Measurements from ENCODE around the gene ADAMTS10. TPM values are rescaled to one million over a fixed set of nuclear protein-coding genes. Genes with fewer than 3 reads are reported as not detected.

The ADAMTS10 gene
- total and polyA plus RNA-seq, 10 of the 15 experiments (the other 5 are each of a cell fraction or from before 2014, with no cell fraction given) = 0.01 to 2.5 (median 0.42) TPM; not detected in 3

DNA sequence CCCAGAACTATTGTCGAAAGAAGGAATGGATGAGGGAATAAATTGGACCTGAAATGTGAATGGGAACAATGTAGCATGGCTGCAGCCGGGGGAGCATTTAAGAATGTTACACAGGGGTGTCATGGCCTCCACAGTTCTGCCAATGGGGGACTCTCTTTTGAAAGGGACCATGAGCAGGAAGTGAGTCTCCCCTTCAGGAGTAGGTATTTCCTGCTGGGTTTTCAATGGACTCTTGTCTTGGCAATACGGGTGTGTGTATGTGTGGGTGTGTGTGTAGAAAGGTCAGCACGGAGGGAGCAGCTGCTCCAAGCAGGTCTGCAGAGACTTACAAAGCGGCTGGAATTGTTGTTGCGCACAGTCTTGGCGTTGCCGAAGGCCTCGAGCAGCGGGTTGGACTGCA lies 57.7 kb downstream of the ADAMTS10 start (continued):
- TF ChIP-seq ZBTB11 (CRISPR knock-in tag; IDR thresholded peaks at IDR 0.05) (peak; percentile 49), POU2F2 (IDR thresholded peaks at IDR 0.05; ENCODE audit: borderline replicate concordance, low read depth, low read length) (no peak)

DNA sequence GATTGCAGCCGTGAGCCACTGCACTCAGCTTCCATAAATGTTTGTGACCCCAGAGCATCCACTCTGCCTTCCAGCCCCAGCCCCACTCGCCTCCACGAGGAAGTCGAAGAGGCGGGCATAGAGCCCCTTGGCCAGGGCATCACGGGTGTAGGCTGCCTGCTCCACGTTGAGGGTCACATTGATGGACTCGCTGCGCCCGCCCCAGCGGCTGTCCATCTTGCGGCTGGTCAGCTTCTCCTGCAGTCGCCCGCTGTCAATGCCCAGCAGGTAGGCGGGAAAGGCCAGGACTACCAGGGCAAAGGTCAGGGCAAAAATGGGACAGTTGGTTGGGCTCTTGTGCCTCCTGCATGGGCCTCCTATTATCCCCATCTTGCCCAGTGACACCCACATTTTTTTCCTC lies 60.4 kb downstream of the ADAMTS10 start:
- ChIA-PET CTCF (interaction anchor here (0.7 kb wide), 1 partner anchor 140 kb away, joined by 3 read pairs; no protein-coding TSS in a partner anchor), RAD21 (ENCODE audit: unreplicated experiment) (no interaction called here), SMC1A (ENCODE audit: uncharacterized antibody, unreplicated experiment) (no interaction called here), POLR2A (interaction anchor here (0.6 kb wide), 1 partner anchor 45 kb away, joined by 5 read pairs; no protein-coding TSS in a partner anchor)
- Histone ChIP-seq H4K20me1 (ENCODE audit: control insufficient read depth, insufficient read depth) (no peaks in the 10 kb centered on the region), H3K4me3 (no peak overlapping the region), H3K9me3 (replicated peaks; ENCODE audit: control insufficient read depth, insufficient read depth, low read length) (no peaks in the 10 kb centered on the region), H3K79me2 (ENCODE audit: control insufficient read depth, insufficient read depth, low read length) (no peaks in the 10 kb centered on the region), H3K27me3 (replicated peaks in 1 of 2; ENCODE audit: control insufficient read depth in 2 of 2, insufficient read depth in 2 of 2, low read length in 1 of 2) (no peaks in the 10 kb centered on the region), H3K27ac (ENCODE audit: control insufficient read depth, insufficient read depth) (no peak overlapping the region), H3K4me2 (ENCODE audit: control insufficient read depth, insufficient read depth) (no peak overlapping the region), H3K36me3 (ENCODE audit: control insufficient read depth in 2 of 2, insufficient read depth in 2 of 2, low read length in 1 of 2) (peaks cover 0 to 3% of the 10 kb centered on the region in 2 experiments; a peak in 3 of 4 replicates), H2AFZ (ENCODE audit: control insufficient read depth, low read depth, low read length) (no peak overlapping the region), H3K4me1 (ENCODE audit: control insufficient read depth, insufficient read depth, low read length) (no peaks in the 10 kb centered on the region), H3K9ac (ENCODE audit: control insufficient read depth, insufficient read depth, low read length) (no peak overlapping the region)
- WGBS (ENCODE audit: insufficient coverage, insufficient replicate concordance, low lambda C conversion rate, missing lambda C conversion rate) = 75% methylated on average over 15 of the region's 15 CpGs
- FAIRE-seq (no peak), ATAC-seq (no peak), DNase-seq (ENCODE audit: low read depth, low spot score) (no peak)
- BruUV-seq (replicated peaks) = no TSS peak
- intact Hi-C loops (cut with micrococcal nuclease; ENCODE audit: unreplicated experiment) = no loop called here
- in situ Hi-C loops (cut with MboI) = no loop called here
- TF ChIP-seq IKZF2 (IDR thresholded peaks at IDR 0.05) = no peak
- TF ChIP-seq CHD2 (IDR thresholded peaks at IDR 0.05; ENCODE audit: borderline replicate concordance, low read depth, low read length) = no peak
